HepG2 (cell line): ENCODE results near the gene HACD1. TPM values are rescaled to one million over a fixed set of nuclear protein-coding genes. Genes with fewer than 3 reads are reported as not detected.

Experiments used
- ATM ChIP-seq: fragments of 450-650 bp; IDR thresholded peaks from 2 replicates; pipeline ENCODE4 v1.7.1; 2017; ENCODE audit warnings: mild to moderate bottlenecking, borderline replicate concordance
- DNMT1 ChIP-seq: sonication (generic); formaldehyde crosslinking; IDR thresholded peaks from 2 replicates; pipeline ENCODE4 v1.5.1; 2020; ENCODE audit warnings: mild to moderate bottlenecking, missing genetic modification reagents
- DNMT3B ChIP-seq: conservative IDR thresholded peaks from 2 replicates; pipeline ENCODE4 v1.6.1; 2016; ENCODE audit warnings: missing biosample characterization, control low read depth
- ELK4 ChIP-seq: sonication (generic); formaldehyde crosslinking; IDR thresholded peaks from 2 replicates; pipeline ENCODE4 v1.9.0; 2021; ENCODE audit warnings: missing genetic modification reagents, borderline replicate concordance
- FOSL2 ChIP-seq: sonication (generic); formaldehyde crosslinking; IDR thresholded peaks from 2 replicates; pipeline ENCODE4 v1.4.0; 2020; ENCODE audit warnings: missing genetic modification reagents
- FOXA3 ChIP-seq: IDR thresholded peaks from 2 replicates; pipeline ENCODE4 v1.6.1; 2016; ENCODE audit warnings: missing genetic modification reagents, missing compliant biosample characterization
- HIVEP1 ChIP-seq: sonication (generic); formaldehyde crosslinking; IDR thresholded peaks from 2 replicates; pipeline ENCODE4 v1.4.0; 2020; ENCODE audit warnings: mild to moderate bottlenecking, missing genetic modification reagents
- IRF2 ChIP-seq: IDR thresholded peaks from 2 replicates; pipeline ENCODE4 v1.6.1; 2018; ENCODE audit warnings: missing genetic modification reagents, missing compliant biosample characterization
- KDM1A ChIP-seq: IDR thresholded peaks from 2 replicates; pipeline ENCODE4 v1.6.1; 2016; ENCODE audit warnings: missing compliant biosample characterization
- NPAS2 ChIP-seq: sonication (generic); formaldehyde crosslinking; IDR thresholded peaks from 2 replicates; pipeline ENCODE4 v1.8.0; 2022; ENCODE audit warnings: mild to moderate bottlenecking, missing genetic modification reagents, borderline replicate concordance
- NR2F2 ChIP-seq: IDR thresholded peaks from 2 replicates; pipeline ENCODE4 v1.6.1; 2012; ENCODE audit warnings: low read depth, inconsistent platforms, borderline replicate concordance
- SRSF4 ChIP-seq: fragments of 200-400 bp; formaldehyde crosslinking; IDR thresholded peaks from one replicate; pipeline ENCODE4 v1.6.1; 2018; ENCODE audit warnings: mild to moderate bottlenecking, low read depth, low read length, moderate library complexity; ENCODE audit not compliant: poor library complexity, severe bottlenecking
- ZFAT ChIP-seq: sonication (generic); formaldehyde crosslinking; conservative IDR thresholded peaks from 2 replicates; pipeline ENCODE4 v1.8.1; 2023; ENCODE audit warnings: missing genetic modification reagents, inconsistent platforms
- ZFP36 ChIP-seq: fragments of 150-350 bp; IDR thresholded peaks from 2 replicates; pipeline ENCODE4 v1.6.1; 2018; ENCODE audit warnings: borderline replicate concordance, low read length, low read depth; ENCODE audit not compliant: partially characterized antibody
- ZFP62 ChIP-seq: sonication (generic); formaldehyde crosslinking; IDR thresholded peaks from 2 replicates; pipeline ENCODE4 v1.4.0; 2020; ENCODE audit warnings: missing genetic modification reagents
- ZMYM4 ChIP-seq: sonication (generic); formaldehyde crosslinking; IDR thresholded peaks from 2 replicates; pipeline ENCODE4 v1.8.1; 2023; ENCODE audit warnings: mild to moderate bottlenecking, missing genetic modification reagents
- ZNF10 ChIP-seq: sonication (generic); formaldehyde crosslinking; IDR thresholded peaks from 2 replicates; pipeline ENCODE4 v1.4.0; 2020; ENCODE audit warnings: mild to moderate bottlenecking, low read depth, missing genetic modification reagents, borderline replicate concordance
- ZNF224 ChIP-seq: sonication (generic); formaldehyde crosslinking; IDR thresholded peaks from 2 replicates; pipeline ENCODE4 v1.5.0; 2020; ENCODE audit warnings: mild to moderate bottlenecking, missing genetic modification reagents
- ZNF354B ChIP-seq: sonication (generic); formaldehyde crosslinking; IDR thresholded peaks from 2 replicates; pipeline ENCODE4 v1.8.0; 2022; ENCODE audit warnings: mild to moderate bottlenecking, missing genetic modification reagents
- ZNF430 ChIP-seq: sonication (generic); formaldehyde crosslinking; IDR thresholded peaks from 2 replicates; pipeline ENCODE4 v1.9.0; 2021; ENCODE audit warnings: mild to moderate bottlenecking, missing genetic modification reagents
- ZNF614 ChIP-seq: IDR thresholded peaks from 2 replicates; pipeline ENCODE4 v1.6.1; 2018; ENCODE audit warnings: missing biosample characterization, missing genetic modification reagents, inconsistent platforms, borderline replicate concordance
- ZNF615 ChIP-seq: sonication (generic); formaldehyde crosslinking; IDR thresholded peaks from 2 replicates; pipeline ENCODE4 v1.5.0; 2020; ENCODE audit warnings: mild to moderate bottlenecking, missing genetic modification reagents, borderline replicate concordance
- ZNF616 ChIP-seq: sonication (generic); formaldehyde crosslinking; IDR thresholded peaks from 2 replicates; pipeline ENCODE4 v1.5.0; 2020; ENCODE audit warnings: low read depth, mild to moderate bottlenecking, missing genetic modification reagents
- ZNF713 ChIP-seq: sonication (generic); formaldehyde crosslinking; IDR thresholded peaks from 2 replicates; pipeline ENCODE4 v1.4.0; 2020; ENCODE audit warnings: mild to moderate bottlenecking, missing genetic modification reagents
- ZNF773 ChIP-seq: sonication (generic); formaldehyde crosslinking; IDR thresholded peaks from 2 replicates; pipeline ENCODE4 v1.4.0; 2020; ENCODE audit warnings: missing genetic modification reagents, borderline replicate concordance
- ZNF780A ChIP-seq: sonication (generic); formaldehyde crosslinking; IDR thresholded peaks from 2 replicates; pipeline ENCODE4 v1.8.0; 2022; ENCODE audit warnings: mild to moderate bottlenecking, missing genetic modification reagents, moderate library complexity
- ZNF782 ChIP-seq: sonication (generic); formaldehyde crosslinking; IDR thresholded peaks from 2 replicates; pipeline ENCODE4 v1.4.0; 2020; ENCODE audit warnings: missing genetic modification reagents, mild to moderate bottlenecking, borderline replicate concordance
- polyA plus RNA-seq, 8 experiments: library from polyadenylated mRNA; depleted of rRNA in 3 of 8; stranded (reverse) in 7 of 8; unstranded in 1 of 8; fragments of >200 nt; fragmentation: Illumina TruSeq in 4 of 8; extraction: Trizol in 4 of 8; gene quantifications; 2 replicates each; pipeline versions ENCODE4 v1.2.1 to v1.2.3, GENCODE V29; 2011 to 2016; ENCODE audit warnings: low read depth in 4 of 8, missing spikeins in 1 of 8, mixed read lengths in 1 of 8; ENCODE audit not compliant: insufficient read depth in 1 of 8
- total RNA-seq, 5 experiments: library from RNA; depleted of rRNA; stranded (reverse); fragments of >200 nt; fragmentation: Illumina TruSeq; extraction: Trizol; gene quantifications; 2 replicates each; pipeline ENCODE4 v1.2.3, GENCODE V29; 2016; ENCODE audit warnings: low read depth in 1 of 5
- TF ChIP-seq, protein P1 (sequence below): IDR thresholded peaks from 2 replicates; pipeline ENCODE4 v1.6.1; 2016

The HACD1 gene
- total and polyA plus RNA-seq, 2 of the 13 experiments (the other 11 are each of a cell fraction or from before 2014, with no cell fraction given) = 43.4 to 47.6 TPM

GRCh38 chr10:17617031-17617911, at the start of gene HACD1 (continued):
- TF ChIP-seq ZNF713 (CRISPR knock-in tag) (no peak), ZNF354B (CRISPR knock-in tag) (no peak), ZMYM4 (peak; percentile 77), FOXA3 (CRISPR knock-in tag) (peak; percentile 9; the same call in 1 of the 2 replicates), NR2F2 (no peak), NPAS2 (no peak), ZNF10 (CRISPR knock-in tag) (no peak), ZNF615 (CRISPR knock-in tag) (no peak), SRSF4 (no peak), KDM1A (CRISPR knock-in tag) (no peak), FOSL2 (no peak), IRF2 (CRISPR knock-in tag) (no peak), ZNF224 (no peak), ZFP62 (CRISPR knock-in tag) (no peak), ZNF782 (CRISPR knock-in tag) (no peak), ZFAT (CRISPR knock-in tag) (no peak), ZFP36 (no peak), ZNF430 (CRISPR knock-in tag) (0 out of 2 replicates have a peak, but pooled peaks have one; percentile 1), ZNF773 (no peak), DNMT1 (CRISPR knock-in tag) (no peak), DNMT3B (CRISPR knock-in tag) (no peak), ZNF614 (0 out of 2 replicates have a peak, but pooled peaks have one; percentile 49), HIVEP1 (CRISPR knock-in tag) (0 out of 2 replicates have a peak, but pooled peaks have one; percentile 43), ZNF780A (CRISPR knock-in tag) (no peak), ATM (no peak), ZNF616 (no peak), ELK4 (CRISPR knock-in tag) (no peak)
- TF ChIP-seq, protein P1, sequence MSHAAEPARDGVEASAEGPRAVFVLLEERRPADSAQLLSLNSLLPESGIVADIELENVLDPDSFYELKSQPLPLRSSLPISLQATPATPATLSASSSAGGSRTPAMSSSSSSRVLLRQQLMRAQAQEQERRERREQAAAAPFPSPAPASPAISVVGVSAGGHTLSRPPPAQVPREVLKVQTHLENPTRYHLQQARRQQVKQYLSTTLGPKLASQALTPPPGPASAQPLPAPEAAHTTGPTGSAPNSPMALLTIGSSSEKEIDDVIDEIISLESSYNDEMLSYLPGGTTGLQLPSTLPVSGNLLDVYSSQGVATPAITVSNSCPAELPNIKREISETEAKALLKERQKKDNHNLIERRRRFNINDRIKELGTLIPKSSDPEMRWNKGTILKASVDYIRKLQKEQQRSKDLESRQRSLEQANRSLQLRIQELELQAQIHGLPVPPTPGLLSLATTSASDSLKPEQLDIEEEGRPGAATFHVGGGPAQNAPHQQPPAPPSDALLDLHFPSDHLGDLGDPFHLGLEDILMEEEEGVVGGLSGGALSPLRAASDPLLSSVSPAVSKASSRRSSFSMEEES (CRISPR knock-in tag) = no peak
